Mesodermal cell (in vitro differentiated cells): ENCODE measurements around the gene HMGXB3.

Experiments
- H3K27ac ChIP-seq: 2 replicates; pipeline ENCODE4 v1.7.0; 2013; ENCODE audit warnings: mild to moderate bottlenecking, low read depth, low read length, moderate library complexity; ENCODE audit not compliant: severe bottlenecking
- H3K36me3 ChIP-seq: 2 replicates; pipeline ENCODE4 v1.7.1; 2013; ENCODE audit warnings: mild to moderate bottlenecking, low read length, moderate library complexity; ENCODE audit not compliant: control insufficient read depth, insufficient read depth
- H3K4me1 ChIP-seq: one replicate; pipeline ENCODE4 v1.7.1; 2013; ENCODE audit warnings: mild to moderate bottlenecking, low read length; ENCODE audit not compliant: insufficient read depth, control insufficient read depth, poor library complexity, severe bottlenecking
- H3K4me3 ChIP-seq: 2 replicates; pipeline ENCODE4 v1.7.0; 2013; ENCODE audit warnings: low read length, control low read depth, mild to moderate bottlenecking; ENCODE audit not compliant: insufficient read depth, poor library complexity, severe bottlenecking; ENCODE audit errors: extremely low read depth
- H3K9me3 ChIP-seq: 2 replicates; pipeline ENCODE4 v1.7.1; 2013; ENCODE audit warnings: mild to moderate bottlenecking, low read length, moderate library complexity; ENCODE audit not compliant: control insufficient read depth
- WGBS, 2 experiments: methylation state at CpG; one replicate each; pipeline ENCODE4 v1.1.5; 2013; ENCODE audit warnings: missing lambda C conversion rate in 2 of 2; ENCODE audit not compliant: insufficient coverage in 2 of 2; 5-methylcytosine and 5-hydroxymethylcytosine counted together

The HMGXB3 gene

GRCh38 chr5:149961957-149962409, 38.6 kb upstream of the HMGXB3 start:
- 57 to 79% methylated on average over 5 to 6 of the region's 6 CpGs for WGBS, 2 experiments
- Histone ChIP-seq H3K27ac (no peak overlapping the region), H3K4me3 (no peak overlapping the region)

GRCh38 chr5:149962601-149963300, 37.8 kb upstream of the HMGXB3 start:
- Histone ChIP-seq H3K9me3 (no peaks in the 10 kb centered on the region), H3K4me3 (no peak overlapping the region), H3K27ac (no peak overlapping the region), H3K4me1 (peaks cover 11% of the 10 kb centered on the region), H3K36me3 (no peaks in the 10 kb centered on the region)
- WGBS, 2 experiments, result 90 to 100% methylated on average over 3 of the region's 5 CpGs

More at GRCh38 chr5:149961957-149962409, 38.6 kb upstream of the HMGXB3 start:
- H3K36me3 ChIP-seq, result no peaks in the 10 kb centered on the region
- peaks cover 11% of the 10 kb centered on the region for H3K4me1 ChIP-seq
- H3K9me3 ChIP-seq, result no peaks in the 10 kb centered on the region

- peaks cover 11% of the 10 kb centered on the region for H3K4me1 ChIP-seq
- no peaks in the 10 kb centered on the region for H3K36me3 ChIP-seq
- no peak overlapping the region for H3K27ac ChIP-seq
- no peak overlapping the region for H3K4me3 ChIP-seq
- H3K9me3 ChIP-seq, result no peaks in the 10 kb centered on the region
- WGBS, 2 experiments, result 89 to 100% methylated on average over 3 of the region's 3 CpGs
Observed at GRCh38 chr5:149963729-149964128, 36.8 kb upstream of the HMGXB3 start.

GRCh38 chr5:149966946-149967345, 33.6 kb upstream of the HMGXB3 start:
- Histone ChIP-seq H3K9me3 (no peaks in the 10 kb centered on the region), H3K36me3 (no peaks in the 10 kb centered on the region), H3K4me1 (no peaks in the 10 kb centered on the region), H3K27ac (no peak overlapping the region), H3K4me3 (no peak overlapping the region)
- WGBS, 2 experiments, result 93 to 100% methylated on average over 3 of the region's 3 CpGs

- no peak overlapping the region for H3K27ac ChIP-seq
- no peak overlapping the region for H3K4me3 ChIP-seq
- no peaks in the 10 kb centered on the region for H3K9me3 ChIP-seq
- 50 to 70% methylated on average over 1 to 2 of the region's 4 CpGs for whole genome bisulfite sequencing, 2 experiments
- H3K36me3 ChIP-seq, result no peaks in the 10 kb centered on the region
- H3K4me1 ChIP-seq, result no peaks in the 10 kb centered on the region
Observed at GRCh38 chr5:149969181-149969930, 31.2 kb upstream of the HMGXB3 start.

- Histone ChIP-seq H3K4me1 (no peaks in the 10 kb centered on the region), H3K36me3 (peaks cover 18% of the 10 kb centered on the region), H3K27ac (no peak overlapping the region), H3K4me3 (no peak overlapping the region), H3K9me3 (no peaks in the 10 kb centered on the region)
- WGBS, 2 experiments, result 70 to 100% methylated on average over 1 to 2 of the region's 2 CpGs
Observed at GRCh38 chr5:149975409-149975808, 25.1 kb upstream of the HMGXB3 start.

GRCh38 chr5:149979896-149980295, 20.6 kb upstream of the HMGXB3 start:
- no peak overlapping the region for H3K4me3 ChIP-seq
- H3K9me3 ChIP-seq, result no peaks in the 10 kb centered on the region
- H3K4me1 ChIP-seq, result no peaks in the 10 kb centered on the region
- H3K36me3 ChIP-seq, result peaks cover 19% of the 10 kb centered on the region
- no peak overlapping the region for H3K27ac ChIP-seq
- WGBS, 2 experiments, result no CpG with 5 or more reads among the region's 1 CpG

GRCh38 chr5:149981206-149981605, 19.3 kb upstream of the HMGXB3 start:
- H3K36me3 ChIP-seq, result peaks cover 19% of the 10 kb centered on the region
- no peak overlapping the region for H3K27ac ChIP-seq
- H3K4me3 ChIP-seq, result no peak overlapping the region
- H3K4me1 ChIP-seq, result no peaks in the 10 kb centered on the region
- 100% methylated on average over 1 to 2 of the region's 3 CpGs for WGBS, 2 experiments
- no peaks in the 10 kb centered on the region for H3K9me3 ChIP-seq

GRCh38 chr5:149982505-149982904, 18.0 kb upstream of the HMGXB3 start:
- H3K4me1 ChIP-seq, result no peaks in the 10 kb centered on the region
- H3K4me3 ChIP-seq, result no peak overlapping the region
- no peak overlapping the region for H3K27ac ChIP-seq
- no peaks in the 10 kb centered on the region for H3K9me3 ChIP-seq
- peaks cover 19% of the 10 kb centered on the region for H3K36me3 ChIP-seq

GRCh38 chr5:149988126-149988525, 12.4 kb upstream of the HMGXB3 start:
- Histone ChIP-seq H3K9me3 (no peaks in the 10 kb centered on the region), H3K27ac (no peak overlapping the region), H3K4me3 (no peak overlapping the region), H3K4me1 (no peaks in the 10 kb centered on the region), H3K36me3 (no peaks in the 10 kb centered on the region)
- 89 to 97% methylated on average over 4 of the region's 5 CpGs for WGBS, 2 experiments
